ENCODE data around the gene GPR149. TPM values are rescaled to one million over a fixed set of nuclear protein-coding genes. Genes with fewer than 3 reads are reported as not detected.

GPR149 gene
- total RNA-seq, 5 donors from 2014 or later (not counting 1 experiment from before 2014, with no cell fraction given): not detected

GRCh38 chr3:154323891-154324738 is 105.9 kb downstream of the GPR149 start, which contains the start of gene DHX36:
Gene DHX36 (minus strand): TSS chr3:154324487. CDS start chr3:154324416, 71 bp downstream.
- ATAC-seq (replicated peaks in 1 of 4) (peak; percentile 92 to 95 (median 93)), DNase-seq (peak; percentile 77 to 96 (median 90))
- Histone ChIP-seq H3K9me3 (no peaks in the 10 kb centered on the region), H3K27ac (ENCODE audit: low read length) (peak within 1 kb of the TSS; percentile 98), H3K36me3 (ENCODE audit: control insufficient read depth in 2 of 2, extremely low read depth in 1 of 2, insufficient read depth in 1 of 2, low read length in 1 of 2) (peaks cover 0 to 5% of the 10 kb centered on the region in 2 donors), H3K4me1 (ENCODE audit: control insufficient read depth in 1 of 2, extremely low read depth in 1 of 2, insufficient read depth in 2 of 2, low read length in 2 of 2) (peaks cover 28 to 32% of the 10 kb centered on the region in 2 experiments), H3K4me3 (ENCODE audit: control insufficient read depth in 1 of 2, extremely low read depth in 1 of 2, low read length in 1 of 2) (peak within 1 kb of the TSS; percentile 58 to 79), H3K27me3 (replicated peaks in 1 of 2; ENCODE audit: control insufficient read depth in 2 of 2, extremely low read depth in 1 of 2, insufficient read depth in 2 of 2, low read length in 1 of 2) (no peaks in the 10 kb centered on the region)
- ChIA-PET CTCF (interaction anchor here (0.7 to 1.5 kb wide), 3 partner anchors 11 kb away, joined by 3 to 8 read pairs (median 3); no protein-coding TSS in a partner anchor), POLR2A (interaction anchor here in 1 of 2 donors (1.0 kb wide), 1 partner anchor 10 kb away, joined by 4 read pairs; no protein-coding TSS in a partner anchor)
- under 1% methylated on average over 42 of the region's 45 CpGs for WGBS (ENCODE audit: insufficient coverage)
- Mint-ChIP-seq H3K27ac (peak within 1 kb of the TSS; percentile 98 to 99), H3K4me1 (peaks cover 16 to 21% (median 18%) of the 10 kb centered on the region in 3 donors), H3K4me3 (peak within 1 kb of the TSS in 1 of 3 donors; percentile 96), H3K36me3 (peaks cover 7% of the 10 kb centered on the region), H3K27me3 (no peaks in the 10 kb centered on the region), H3K9me3 (no peaks in the 10 kb centered on the region)

- ATAC-seq (replicated peaks in 1 of 4) (no peak), DNase-seq (no peak)
- POLR2A ChIA-PET: interaction anchor here in 1 of 2 donors (0.6 kb wide), 1 partner anchor 1611 kb away, joined by 6 read pairs; no protein-coding TSS in a partner anchor
- Mint-ChIP-seq H3K4me1 (peaks cover 6 to 18% (median 16%) of the 10 kb centered on the region in 3 donors), H3K9me3 (no peaks in the 10 kb centered on the region), H3K27ac (peak overlapping the region; percentile 32 to 41), H3K4me3 (peak overlapping the region in 1 of 3 donors; percentile 10), H3K27me3 (no peaks in the 10 kb centered on the region), H3K36me3 (peaks cover 44% of the 10 kb centered on the region)
- H3K36me3 ChIP-seq (ENCODE audit: control insufficient read depth in 2 of 2, extremely low read depth in 1 of 2, insufficient read depth in 1 of 2, low read length in 1 of 2): peaks cover 0 to 35% of the 10 kb centered on the region in 2 donors
- H3K4me1 ChIP-seq (ENCODE audit: control insufficient read depth in 1 of 2, extremely low read depth in 1 of 2, insufficient read depth in 2 of 2, low read length in 2 of 2): peaks cover 15 to 39% of the 10 kb centered on the region in 2 experiments
- no peak overlapping the region for H3K27ac ChIP-seq (ENCODE audit: low read length)
- H3K4me3 ChIP-seq (ENCODE audit: control insufficient read depth in 1 of 2, extremely low read depth in 1 of 2, low read length in 1 of 2): no peak overlapping the region
- WGBS (ENCODE audit: insufficient coverage): 14% methylated on average over 1 of the region's 5 CpGs
- H3K27me3 ChIP-seq (replicated peaks in 1 of 2; ENCODE audit: control insufficient read depth in 2 of 2, extremely low read depth in 1 of 2, insufficient read depth in 2 of 2, low read length in 1 of 2): no peaks in the 10 kb centered on the region
- CTCF ChIA-PET: no interaction called here
- H3K9me3 ChIP-seq: no peaks in the 10 kb centered on the region
These were observed 112.8 kb downstream of the GPR149 start for GRCh38 chr3:154316974-154317767.

GRCh38 chr3:154314152-154314551 is 115.8 kb downstream of the GPR149 start:
- H3K27me3 ChIP-seq (replicated peaks in 1 of 2; ENCODE audit: control insufficient read depth in 2 of 2, extremely low read depth in 1 of 2, insufficient read depth in 2 of 2, low read length in 1 of 2): no peaks in the 10 kb centered on the region
- POLR2A ChIA-PET: interaction anchor here in 1 of 2 donors (1.4 kb wide), 1 partner anchor 11 kb away, joined by 4 read pairs; no protein-coding TSS in a partner anchor

GRCh38 chr3:154310840-154311239 is 119.2 kb downstream of the GPR149 start:
- H3K9me3 Mint-ChIP-seq: no peaks in the 10 kb centered on the region
- CTCF ChIA-PET: interaction anchor here in 1 of 2 donors (1.0 kb wide), 1 partner anchor 11 kb away, joined by 4 read pairs; no protein-coding TSS in a partner anchor
- H3K27me3 ChIP-seq (replicated peaks in 1 of 2; ENCODE audit: control insufficient read depth in 2 of 2, extremely low read depth in 1 of 2, insufficient read depth in 2 of 2, low read length in 1 of 2): no peaks in the 10 kb centered on the region
- ATAC-seq (replicated peaks in 1 of 4): no peak
- no peak overlapping the region for H3K27ac ChIP-seq (ENCODE audit: low read length)
- POLR2A ChIA-PET: interaction anchor here in 1 of 2 donors (0.6 kb wide), 1 partner anchor 1147 kb away, joined by 3 read pairs; no protein-coding TSS in a partner anchor
- no peak overlapping the region for H3K4me3 Mint-ChIP-seq
- no peaks in the 10 kb centered on the region for H3K27me3 Mint-ChIP-seq
- H3K4me3 ChIP-seq (ENCODE audit: control insufficient read depth in 1 of 2, extremely low read depth in 1 of 2, low read length in 1 of 2): no peak overlapping the region
- peaks cover 25 to 35% (median 30%) of the 10 kb centered on the region in 3 donors for H3K4me1 Mint-ChIP-seq
- no peak overlapping the region for H3K27ac Mint-ChIP-seq
- no peak for DNase-seq
- peaks cover 60% of the 10 kb centered on the region for H3K36me3 Mint-ChIP-seq
- no peaks in the 10 kb centered on the region for H3K9me3 ChIP-seq
- H3K36me3 ChIP-seq (ENCODE audit: control insufficient read depth in 2 of 2, extremely low read depth in 1 of 2, insufficient read depth in 1 of 2, low read length in 1 of 2): peaks cover 10 to 63% of the 10 kb centered on the region in 2 donors
- H3K4me1 ChIP-seq (ENCODE audit: control insufficient read depth in 1 of 2, extremely low read depth in 1 of 2, insufficient read depth in 2 of 2, low read length in 2 of 2): peaks cover 0 to 3% of the 10 kb centered on the region in 2 experiments

More at GRCh38 chr3:154314152-154314551, 115.8 kb downstream of the GPR149 start:
- no peaks in the 10 kb centered on the region for H3K9me3 Mint-ChIP-seq
- no peaks in the 10 kb centered on the region for H3K27me3 Mint-ChIP-seq
- Histone ChIP-seq H3K4me3 (ENCODE audit: control insufficient read depth in 1 of 2, extremely low read depth in 1 of 2, low read length in 1 of 2) (no peak overlapping the region), H3K27ac (ENCODE audit: low read length) (no peak overlapping the region), H3K4me1 (ENCODE audit: control insufficient read depth in 1 of 2, extremely low read depth in 1 of 2, insufficient read depth in 2 of 2, low read length in 2 of 2) (peaks cover 0 to 19% of the 10 kb centered on the region in 2 experiments), H3K9me3 (no peaks in the 10 kb centered on the region), H3K36me3 (ENCODE audit: control insufficient read depth in 2 of 2, extremely low read depth in 1 of 2, insufficient read depth in 1 of 2, low read length in 1 of 2) (peaks cover 0 to 42% of the 10 kb centered on the region in 2 donors)
- no peak overlapping the region for H3K4me3 Mint-ChIP-seq
- WGBS (ENCODE audit: insufficient coverage): 100% methylated on average over 1 of the region's 1 CpG
- DNase-seq (no peak), ATAC-seq (replicated peaks in 1 of 4) (no peak)
- H3K27ac Mint-ChIP-seq: no peak overlapping the region
- CTCF ChIA-PET: interaction anchor here in 1 of 2 donors (1.1 to 1.7 kb wide), 3 partner anchors 11 to 15 kb away, joined by 3 read pairs; no protein-coding TSS in a partner anchor
- H3K4me1 Mint-ChIP-seq: peaks cover 10 to 22% (median 19%) of the 10 kb centered on the region in 3 donors
- H3K36me3 Mint-ChIP-seq: peaks cover 49% of the 10 kb centered on the region

- H3K27ac Mint-ChIP-seq: peak overlapping the region; percentile 0 to 29
- peaks cover 51% of the 10 kb centered on the region for H3K36me3 Mint-ChIP-seq
- no peaks in the 10 kb centered on the region for H3K27me3 Mint-ChIP-seq
- H3K27me3 ChIP-seq (replicated peaks in 1 of 2; ENCODE audit: control insufficient read depth in 2 of 2, extremely low read depth in 1 of 2, insufficient read depth in 2 of 2, low read length in 1 of 2): no peaks in the 10 kb centered on the region
- peaks cover 13 to 70% of the 10 kb centered on the region in 2 donors for H3K36me3 ChIP-seq (ENCODE audit: control insufficient read depth in 2 of 2, extremely low read depth in 1 of 2, insufficient read depth in 1 of 2, low read length in 1 of 2)
- peaks cover 13 to 25% (median 19%) of the 10 kb centered on the region in 3 donors for H3K4me1 Mint-ChIP-seq
- H3K4me3 Mint-ChIP-seq: no peak overlapping the region
- no peak overlapping the region for H3K4me3 ChIP-seq (ENCODE audit: control insufficient read depth in 1 of 2, extremely low read depth in 1 of 2, low read length in 1 of 2)
- ATAC-seq (replicated peaks in 1 of 4): no peak
- no peak overlapping the region for H3K27ac ChIP-seq (ENCODE audit: low read length)
- POLR2A ChIA-PET: no interaction called here
- CTCF ChIA-PET: no interaction called here
- peaks cover 0 to 3% of the 10 kb centered on the region in 2 experiments for H3K4me1 ChIP-seq (ENCODE audit: control insufficient read depth in 1 of 2, extremely low read depth in 1 of 2, insufficient read depth in 2 of 2, low read length in 2 of 2)
- no peaks in the 10 kb centered on the region for H3K9me3 Mint-ChIP-seq
- no peaks in the 10 kb centered on the region for H3K9me3 ChIP-seq
- no peak for DNase-seq
These were observed 122.6 kb downstream of the GPR149 start for GRCh38 chr3:154307363-154307762.

GRCh38 chr3:154304936-154305335 is 125.1 kb downstream of the GPR149 start:
- H3K36me3 ChIP-seq (ENCODE audit: control insufficient read depth in 2 of 2, extremely low read depth in 1 of 2, insufficient read depth in 1 of 2, low read length in 1 of 2): peaks cover 13 to 78% of the 10 kb centered on the region in 2 donors
- peaks cover 11 to 25% (median 17%) of the 10 kb centered on the region in 3 donors for H3K4me1 Mint-ChIP-seq
- no CpG with 5 or more reads among the region's 3 CpGs for WGBS (ENCODE audit: insufficient coverage)
- peaks cover 0 to 3% of the 10 kb centered on the region in 2 experiments for H3K4me1 ChIP-seq (ENCODE audit: control insufficient read depth in 1 of 2, extremely low read depth in 1 of 2, insufficient read depth in 2 of 2, low read length in 2 of 2)
- ChIA-PET POLR2A (no interaction called here), CTCF (no interaction called here)
- no peaks in the 10 kb centered on the region for H3K9me3 Mint-ChIP-seq
- no peak for ATAC-seq (replicated peaks in 1 of 4)
- H3K27ac ChIP-seq (ENCODE audit: low read length): no peak overlapping the region
- peaks cover 66% of the 10 kb centered on the region for H3K36me3 Mint-ChIP-seq
- no peaks in the 10 kb centered on the region for H3K27me3 ChIP-seq (replicated peaks in 1 of 2; ENCODE audit: control insufficient read depth in 2 of 2, extremely low read depth in 1 of 2, insufficient read depth in 2 of 2, low read length in 1 of 2)
- H3K4me3 ChIP-seq (ENCODE audit: control insufficient read depth in 1 of 2, extremely low read depth in 1 of 2, low read length in 1 of 2): no peak overlapping the region
- no peak overlapping the region for H3K27ac Mint-ChIP-seq
- DNase-seq: no peak
- H3K9me3 ChIP-seq: no peaks in the 10 kb centered on the region
- no peak overlapping the region for H3K4me3 Mint-ChIP-seq
- no peaks in the 10 kb centered on the region for H3K27me3 Mint-ChIP-seq
